OCI-LY1 (cell line): ENCODE data around the gene MARK3.

Source experiments
- H2AFZ ChIP-seq: fragments of 200-600 bp; sonication (generic), shearing (Covaris generic); 2 replicates; pipeline ENCODE4 v1.6.0; 2014; ENCODE audit warnings: antibody characterized with exemption, mild to moderate bottlenecking, low read length
- H3F3A ChIP-seq: fragments of 200-600 bp; sonication (generic), shearing (Covaris generic); 2 replicates; pipeline ENCODE4 v1.6.0; 2014; ENCODE audit warnings: mild to moderate bottlenecking, antibody characterized with exemption, low read length, moderate library complexity; ENCODE audit not compliant: insufficient read depth
- H3K27ac ChIP-seq: fragments of 200-600 bp; sonication (generic); 2 replicates; pipeline ENCODE4 v1.5.1; 2014; ENCODE audit warnings: low read length, mixed run types, mild to moderate bottlenecking, low read depth; ENCODE audit not compliant: poor library complexity, severe bottlenecking
- H3K27me3 ChIP-seq: fragments of 200-600 bp; sonication (generic); 2 replicates; pipeline ENCODE4 v1.6.0; 2014; ENCODE audit warnings: antibody characterized with exemption, mild to moderate bottlenecking, low read length, moderate library complexity; ENCODE audit not compliant: insufficient read depth
- H3K36me3 ChIP-seq: fragments of 200-600 bp; sonication (generic); 2 replicates; pipeline ENCODE4 v1.6.1; 2014; ENCODE audit warnings: mild to moderate bottlenecking, antibody characterized with exemption, low read length, moderate library complexity, mixed read lengths; ENCODE audit not compliant: insufficient read depth
- H3K4me1 ChIP-seq: fragments of 200-600 bp; sonication (generic); 2 replicates; pipeline ENCODE4 v1.5.1; 2014; ENCODE audit warnings: mild to moderate bottlenecking, low read length, moderate library complexity; ENCODE audit not compliant: insufficient read depth, severe bottlenecking
- H3K4me2 ChIP-seq: fragments of 200-600 bp; sonication (generic), shearing (Covaris generic); 2 replicates; pipeline ENCODE4 v1.6.1; 2014; ENCODE audit warnings: low read length
- H3K4me3 ChIP-seq: fragments of 200-600 bp; sonication (generic); 2 replicates; pipeline ENCODE4 v1.5.1; 2014; ENCODE audit warnings: low read length, low read depth, mild to moderate bottlenecking, mixed read lengths; ENCODE audit not compliant: poor library complexity, severe bottlenecking
- H3K79me2 ChIP-seq: fragments of 200-600 bp; shearing (Covaris generic); 2 replicates; pipeline ENCODE4 v1.6.1; 2016; ENCODE audit warnings: mixed run types, low read length, mixed read lengths; ENCODE audit not compliant: insufficient read depth
- H3K9ac ChIP-seq: fragments of 200-600 bp; sonication (generic), shearing (Covaris generic); 2 replicates; pipeline ENCODE4 v1.6.1; 2014; ENCODE audit warnings: mild to moderate bottlenecking, low read length, mixed read lengths
- H3K9me2 ChIP-seq: fragments of 200-600 bp; sonication (generic), shearing (Covaris generic); 2 replicates; pipeline ENCODE4 v1.6.1; 2014; ENCODE audit warnings: low read depth, mild to moderate bottlenecking, low read length, mixed read lengths
- H3K9me3 ChIP-seq: fragments of 200-600 bp; shearing (Covaris generic); 2 replicates; pipeline ENCODE4 v1.6.1; 2014; ENCODE audit warnings: low read length, mixed read lengths
- H4K20me1 ChIP-seq: fragments of 200-600 bp; sonication (generic), shearing (Covaris generic); 2 replicates; pipeline ENCODE4 v1.6.0; 2016; ENCODE audit warnings: mild to moderate bottlenecking, low read length; ENCODE audit not compliant: insufficient read depth
- CTCF ChIP-seq: fragments of 200-600 bp; sonication (generic), shearing (Covaris generic); IDR thresholded peaks from 2 replicates; pipeline ENCODE4 v1.5.1; 2017; ENCODE audit warnings: mild to moderate bottlenecking, antibody characterized with exemption, low read length, moderate library complexity, mixed read lengths
- EZH2 ChIP-seq: fragments of 200-600 bp; sonication (generic), shearing (Covaris generic); IDR thresholded peaks from 2 replicates; pipeline ENCODE4 v1.8.0; 2017; ENCODE audit warnings: borderline replicate concordance, mixed run types, mild to moderate bottlenecking, antibody characterized with exemption, low read length, moderate library complexity, mixed read lengths

Gene MARK3

GRCh38 chr14:103442288-103442687, 57.1 kb downstream of the MARK3 start:
- Histone ChIP-seq H3K4me3 (no peak overlapping the region), H3K27me3 (no peaks in the 10 kb centered on the region), H3K9ac (no peak overlapping the region), H3K4me2 (no peak overlapping the region), H3K4me1 (peaks cover 1% of the 10 kb centered on the region), H3K9me3 (no peaks in the 10 kb centered on the region), H3K27ac (no peak overlapping the region), H3K9me2 (no peaks in the 10 kb centered on the region), H2AFZ (no peak overlapping the region), H3F3A (no peaks in the 10 kb centered on the region), H3K36me3 (peaks cover 31% of the 10 kb centered on the region), H3K79me2 (peaks cover 5% of the 10 kb centered on the region; the same call in 1 of the 2 replicates), H4K20me1 (no peaks in the 10 kb centered on the region)
- TF ChIP-seq CTCF = no peak
- no peak for TF ChIP-seq EZH2

GRCh38 chr14:103443111-103443510, 57.9 kb downstream of the MARK3 start:
- Histone ChIP-seq H3K36me3 (peaks cover 24% of the 10 kb centered on the region), H4K20me1 (peaks cover under 1% of the 10 kb centered on the region; the same call in 1 of the 2 replicates), H3K4me3 (no peak overlapping the region), H3K4me1 (peaks cover 4% of the 10 kb centered on the region), H2AFZ (no peak overlapping the region), H3K27ac (no peak overlapping the region), H3F3A (no peaks in the 10 kb centered on the region), H3K9ac (no peak overlapping the region), H3K4me2 (no peak overlapping the region), H3K27me3 (no peaks in the 10 kb centered on the region), H3K9me2 (no peaks in the 10 kb centered on the region), H3K79me2 (peaks cover 5% of the 10 kb centered on the region; the same call in 1 of the 2 replicates), H3K9me3 (no peaks in the 10 kb centered on the region)
- TF ChIP-seq CTCF (no peak), EZH2 (no peak)

- Histone ChIP-seq H3K27me3 (no peaks in the 10 kb centered on the region), H3K4me2 (no peak overlapping the region), H3K27ac (no peak overlapping the region), H4K20me1 (peaks cover 3% of the 10 kb centered on the region; the same call in 1 of the 2 replicates), H3K4me3 (no peak overlapping the region), H3K9me3 (no peaks in the 10 kb centered on the region), H3F3A (no peaks in the 10 kb centered on the region), H3K9me2 (no peaks in the 10 kb centered on the region), H3K36me3 (peaks cover 10% of the 10 kb centered on the region), H3K79me2 (peaks cover 17% of the 10 kb centered on the region), H3K9ac (no peak overlapping the region), H2AFZ (no peak overlapping the region), H3K4me1 (peaks cover 4% of the 10 kb centered on the region)
- TF ChIP-seq EZH2 = no peak
- no peak for TF ChIP-seq CTCF
Measured at GRCh38 chr14:103444837-103445524, 59.8 kb downstream of the MARK3 start.
